Measurements from ENCODE around the gene TMEM120B. TPM values are rescaled to one million over a fixed set of nuclear protein-coding genes. Genes with fewer than 3 reads are reported as not detected.

TMEM120B gene
- total RNA-seq, 5 donors from 2014 or later (not counting 1 experiment from before 2014, with no cell fraction given), result 7.9 to 11.1 (median 10.3) TPM

DNA sequence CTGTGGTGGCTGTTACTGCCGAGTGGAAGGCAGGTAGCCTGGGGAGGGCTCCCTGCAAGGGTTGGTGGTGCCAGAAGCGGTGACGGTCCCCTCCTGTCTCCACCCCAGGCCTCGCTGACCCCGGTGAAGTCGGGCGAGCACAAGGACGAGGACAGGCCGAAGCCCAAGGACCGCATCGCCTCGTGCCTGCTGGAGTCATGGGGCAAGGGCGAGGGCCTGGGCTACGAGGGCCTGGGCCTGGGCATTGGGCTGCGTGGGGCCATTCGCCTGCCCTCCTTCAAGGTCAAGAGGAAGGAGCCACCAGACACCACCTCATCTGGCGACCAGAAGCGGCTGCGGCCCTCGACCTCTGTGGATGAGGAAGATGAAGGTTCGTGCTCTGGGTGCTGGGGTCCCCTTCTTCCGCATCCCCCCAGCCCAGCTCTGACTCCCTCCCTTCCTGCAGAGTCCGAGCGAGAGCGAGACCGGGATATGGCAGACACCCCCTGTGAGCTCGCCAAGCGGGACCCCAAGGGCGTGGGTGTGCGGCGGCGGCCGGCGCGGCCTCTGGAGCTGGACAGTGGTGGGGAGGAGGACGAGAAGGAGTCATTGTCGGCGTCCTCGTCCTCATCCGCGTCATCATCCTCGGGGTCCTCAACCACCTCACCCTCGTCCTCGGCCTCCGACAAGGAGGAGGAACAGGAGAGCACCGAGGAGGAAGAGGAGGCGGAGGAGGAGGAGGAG lies 104.5 kb downstream of the TMEM120B start:
- no peak overlapping the region for H3K4me3 ChIP-seq (ENCODE audit: control insufficient read depth in 1 of 2, extremely low read depth in 1 of 2, low read length in 1 of 2)
- peaks cover 34 to 78% of the 10 kb centered on the region in 2 donors for H3K36me3 ChIP-seq (ENCODE audit: control insufficient read depth in 2 of 2, extremely low read depth in 1 of 2, insufficient read depth in 1 of 2, low read length in 1 of 2)
- H3K9me3 ChIP-seq, result no peaks in the 10 kb centered on the region
- Mint-ChIP-seq H3K27me3 (no peaks in the 10 kb centered on the region), H3K9me3 (no peaks in the 10 kb centered on the region), H3K4me1 (peaks cover 24 to 28% (median 27%) of the 10 kb centered on the region in 3 donors), H3K27ac (no peak overlapping the region), H3K36me3 (peaks cover 38% of the 10 kb centered on the region), H3K4me3 (no peak overlapping the region)
- DNase-seq, result no peak
- H3K27ac ChIP-seq (ENCODE audit: low read length), result no peak overlapping the region
- no peak for ATAC-seq (replicated peaks in 1 of 4)
- WGBS (ENCODE audit: insufficient coverage), result 93% methylated on average over 10 of the region's 47 CpGs
- H3K27me3 ChIP-seq (replicated peaks in 1 of 2; ENCODE audit: control insufficient read depth in 2 of 2, extremely low read depth in 1 of 2, insufficient read depth in 2 of 2, low read length in 1 of 2), result no peaks in the 10 kb centered on the region
- ChIA-PET POLR2A (interaction anchor here in 1 of 2 donors (0.5 kb wide), 1 partner anchor 283 kb away, joined by 7 read pairs; no protein-coding TSS in a partner anchor), CTCF (interaction anchor here (0.9 to 2.5 kb wide), 2 partner anchors 23 to 25 kb away, joined by 3 to 18 read pairs; partner anchors contain the start of gene RHOF (in 1 of the 2))
- H3K4me1 ChIP-seq (ENCODE audit: control insufficient read depth in 1 of 2, extremely low read depth in 1 of 2, insufficient read depth in 2 of 2, low read length in 2 of 2), result peaks cover 5 to 25% of the 10 kb centered on the region in 2 experiments

DNA sequence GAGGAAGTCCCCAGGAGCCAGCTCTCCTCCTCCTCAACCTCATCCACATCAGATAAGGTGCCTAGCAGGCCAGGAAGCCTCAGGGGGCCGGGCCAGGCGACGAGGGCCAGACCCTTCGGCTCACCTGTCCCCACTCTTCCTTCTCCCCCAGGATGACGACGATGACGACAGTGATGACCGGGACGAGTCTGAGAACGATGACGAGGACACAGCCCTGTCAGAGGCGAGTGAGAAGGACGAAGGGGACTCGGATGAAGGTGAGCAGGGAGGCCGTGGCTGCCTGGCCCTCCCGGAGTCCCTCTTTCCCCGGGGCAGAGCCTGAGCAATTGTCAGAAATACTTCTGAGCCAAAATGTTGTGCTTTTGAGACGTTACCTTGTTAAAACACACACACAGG lies 105.1 kb downstream of the TMEM120B start:
- ChIA-PET POLR2A (interaction anchor here in 1 of 2 donors (0.5 kb wide), 1 partner anchor 284 kb away, joined by 7 read pairs; no protein-coding TSS in a partner anchor), CTCF (no interaction called here)
- no peak overlapping the region for H3K4me3 Mint-ChIP-seq
- Histone ChIP-seq H3K4me3 (ENCODE audit: control insufficient read depth in 1 of 2, extremely low read depth in 1 of 2, low read length in 1 of 2) (no peak overlapping the region), H3K27me3 (replicated peaks in 1 of 2; ENCODE audit: control insufficient read depth in 2 of 2, extremely low read depth in 1 of 2, insufficient read depth in 2 of 2, low read length in 1 of 2) (no peaks in the 10 kb centered on the region), H3K4me1 (ENCODE audit: control insufficient read depth in 1 of 2, extremely low read depth in 1 of 2, insufficient read depth in 2 of 2, low read length in 2 of 2) (peaks cover 3 to 19% of the 10 kb centered on the region in 2 experiments), H3K9me3 (no peaks in the 10 kb centered on the region), H3K36me3 (ENCODE audit: control insufficient read depth in 2 of 2, extremely low read depth in 1 of 2, insufficient read depth in 1 of 2, low read length in 1 of 2) (peaks cover 39 to 83% of the 10 kb centered on the region in 2 donors), H3K27ac (ENCODE audit: low read length) (no peak overlapping the region)
- no peaks in the 10 kb centered on the region for H3K9me3 Mint-ChIP-seq
- peaks cover 43% of the 10 kb centered on the region for H3K36me3 Mint-ChIP-seq
- ATAC-seq (replicated peaks in 1 of 4) (no peak), DNase-seq (no peak)
- no peaks in the 10 kb centered on the region for H3K27me3 Mint-ChIP-seq
- H3K27ac Mint-ChIP-seq, result peak overlapping the region in 1 of 2 donors; percentile 12
- over 99% methylated on average over 15 of the region's 18 CpGs for WGBS (ENCODE audit: insufficient coverage)
- peaks cover 21 to 22% (median 22%) of the 10 kb centered on the region in 3 donors for H3K4me1 Mint-ChIP-seq

DNA sequence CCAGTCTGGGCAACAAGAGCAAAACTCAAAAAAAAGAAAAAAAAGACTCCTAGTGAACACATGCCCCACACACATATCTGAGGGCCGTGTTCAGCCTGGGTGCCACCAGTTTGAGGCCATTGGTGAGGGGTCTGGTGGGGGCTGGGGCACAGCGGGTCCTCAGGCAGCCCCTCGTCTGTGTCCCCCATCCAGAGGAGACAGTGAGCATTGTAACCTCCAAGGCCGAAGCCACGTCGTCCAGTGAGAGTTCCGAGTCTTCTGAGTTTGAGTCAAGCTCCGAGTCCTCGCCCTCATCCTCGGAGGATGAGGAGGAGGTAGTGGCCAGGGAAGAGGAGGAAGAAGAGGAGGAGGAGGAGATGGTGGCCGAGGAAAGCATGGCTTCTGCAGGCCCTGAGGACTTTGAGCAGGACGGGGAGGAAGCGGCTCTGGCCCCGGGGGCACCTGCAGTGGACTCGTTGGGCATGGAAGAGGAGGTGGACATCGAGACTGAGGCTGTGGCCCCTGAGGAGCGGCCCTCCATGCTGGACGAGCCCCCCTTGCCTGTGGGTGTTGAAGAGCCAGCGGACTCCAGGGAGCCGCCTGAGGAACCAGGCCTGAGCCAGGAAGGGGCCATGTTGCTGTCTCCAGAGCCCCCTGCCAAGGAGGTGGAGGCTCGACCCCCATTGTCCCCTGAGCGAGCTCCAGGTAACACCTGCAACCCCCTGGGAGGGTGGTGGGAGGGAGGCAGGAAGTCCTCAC lies 106.8 kb downstream of the TMEM120B start:
- no peaks in the 10 kb centered on the region for H3K9me3 Mint-ChIP-seq
- Histone ChIP-seq H3K4me1 (ENCODE audit: control insufficient read depth in 1 of 2, extremely low read depth in 1 of 2, insufficient read depth in 2 of 2, low read length in 2 of 2) (peaks cover 0 to 4% of the 10 kb centered on the region in 2 experiments), H3K27me3 (replicated peaks in 1 of 2; ENCODE audit: control insufficient read depth in 2 of 2, extremely low read depth in 1 of 2, insufficient read depth in 2 of 2, low read length in 1 of 2) (no peaks in the 10 kb centered on the region), H3K4me3 (ENCODE audit: control insufficient read depth in 1 of 2, extremely low read depth in 1 of 2, low read length in 1 of 2) (no peak overlapping the region), H3K9me3 (no peaks in the 10 kb centered on the region), H3K36me3 (ENCODE audit: control insufficient read depth in 2 of 2, extremely low read depth in 1 of 2, insufficient read depth in 1 of 2, low read length in 1 of 2) (peaks cover 47 to 84% of the 10 kb centered on the region in 2 donors), H3K27ac (ENCODE audit: low read length) (no peak overlapping the region)
- CTCF ChIA-PET, result interaction anchor here in 1 of 2 donors (0.6 kb wide), 1 partner anchor 148 kb away, joined by 5 read pairs; no protein-coding TSS in a partner anchor
- POLR2A ChIA-PET, result no interaction called here
- ATAC-seq (replicated peaks in 1 of 4) (no peak), DNase-seq (no peak)
- WGBS (ENCODE audit: insufficient coverage), result 95% methylated on average over 21 of the region's 22 CpGs
- H3K4me3 Mint-ChIP-seq, result no peak overlapping the region
- peaks cover 38% of the 10 kb centered on the region for H3K36me3 Mint-ChIP-seq
- peaks cover 9% of the 10 kb centered on the region in 3 donors for H3K4me1 Mint-ChIP-seq
- no peaks in the 10 kb centered on the region for H3K27me3 Mint-ChIP-seq
- no peak overlapping the region for H3K27ac Mint-ChIP-seq

DNA sequence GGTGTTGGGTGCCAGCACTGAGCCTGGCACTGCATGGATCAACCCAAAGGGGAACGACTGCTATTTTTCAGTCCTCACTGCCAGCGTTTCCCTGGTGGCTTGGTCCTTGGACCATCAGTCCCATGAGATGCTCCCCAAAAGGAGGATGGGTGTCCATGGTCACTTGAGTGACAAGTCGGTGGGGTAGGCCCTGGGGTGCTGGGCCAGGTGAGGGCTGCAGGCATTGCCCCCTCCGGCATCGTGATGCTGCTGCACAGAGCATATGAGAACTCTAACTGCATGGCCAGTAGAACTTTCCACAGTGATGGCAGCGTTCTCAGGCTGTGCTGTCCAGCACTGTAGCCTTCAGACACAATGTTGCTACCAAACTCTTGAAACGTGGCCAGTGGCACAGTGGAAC lies 107.5 kb downstream of the TMEM120B start:
- Histone ChIP-seq H3K27ac (ENCODE audit: low read length) (no peak overlapping the region), H3K9me3 (no peaks in the 10 kb centered on the region), H3K4me1 (ENCODE audit: control insufficient read depth in 1 of 2, extremely low read depth in 1 of 2, insufficient read depth in 2 of 2, low read length in 2 of 2) (no peaks in the 10 kb centered on the region), H3K27me3 (replicated peaks in 1 of 2; ENCODE audit: control insufficient read depth in 2 of 2, extremely low read depth in 1 of 2, insufficient read depth in 2 of 2, low read length in 1 of 2) (no peaks in the 10 kb centered on the region), H3K4me3 (ENCODE audit: control insufficient read depth in 1 of 2, extremely low read depth in 1 of 2, low read length in 1 of 2) (no peak overlapping the region), H3K36me3 (ENCODE audit: control insufficient read depth in 2 of 2, extremely low read depth in 1 of 2, insufficient read depth in 1 of 2, low read length in 1 of 2) (peaks cover 45 to 84% of the 10 kb centered on the region in 2 donors)
- no peak for DNase-seq
- Mint-ChIP-seq H3K36me3 (peaks cover 38% of the 10 kb centered on the region), H3K4me1 (peaks cover 7 to 9% (median 9%) of the 10 kb centered on the region in 3 donors), H3K9me3 (no peaks in the 10 kb centered on the region), H3K4me3 (no peak overlapping the region), H3K27me3 (no peaks in the 10 kb centered on the region), H3K27ac (no peak overlapping the region)
- no peak for ATAC-seq (replicated peaks in 1 of 4)
- WGBS (ENCODE audit: insufficient coverage), result 96% methylated on average over 6 of the region's 7 CpGs
- CTCF ChIA-PET, result interaction anchor here in 1 of 2 donors (0.6 to 1.0 kb wide), 2 partner anchors 26 to 630 kb away, joined by 3 to 5 read pairs; no protein-coding TSS in a partner anchor
- POLR2A ChIA-PET, result no interaction called here

DNA sequence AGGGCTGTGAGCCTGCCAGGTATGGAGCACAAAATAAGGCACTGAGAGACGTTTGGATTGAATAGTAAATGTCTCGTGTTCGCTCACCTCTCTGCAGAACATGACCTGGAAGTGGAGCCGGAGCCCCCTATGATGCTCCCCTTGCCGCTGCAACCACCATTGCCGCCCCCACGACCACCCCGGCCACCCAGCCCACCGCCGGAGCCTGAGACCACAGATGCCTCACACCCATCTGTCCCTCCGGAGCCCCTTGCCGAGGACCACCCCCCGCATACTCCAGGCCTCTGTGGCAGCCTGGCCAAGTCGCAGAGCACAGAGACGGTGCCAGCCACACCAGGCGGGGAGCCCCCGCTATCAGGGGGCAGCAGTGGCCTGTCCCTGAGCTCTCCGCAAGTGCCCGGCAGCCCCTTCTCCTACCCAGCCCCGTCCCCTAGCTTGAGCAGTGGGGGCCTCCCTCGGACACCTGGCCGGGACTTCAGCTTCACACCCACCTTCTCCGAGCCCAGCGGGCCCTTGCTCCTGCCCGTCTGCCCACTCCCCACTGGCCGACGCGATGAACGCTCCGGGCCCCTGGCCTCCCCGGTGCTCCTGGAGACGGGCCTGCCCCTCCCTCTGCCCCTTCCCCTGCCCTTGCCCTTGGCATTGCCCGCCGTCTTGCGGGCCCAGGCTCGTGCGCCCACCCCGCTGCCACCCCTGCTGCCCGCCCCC lies 110.0 kb downstream of the TMEM120B start:
- Histone ChIP-seq H3K27ac (ENCODE audit: low read length) (no peak overlapping the region), H3K4me3 (ENCODE audit: control insufficient read depth in 1 of 2, extremely low read depth in 1 of 2, low read length in 1 of 2) (no peak overlapping the region), H3K4me1 (ENCODE audit: control insufficient read depth in 1 of 2, extremely low read depth in 1 of 2, insufficient read depth in 2 of 2, low read length in 2 of 2) (no peaks in the 10 kb centered on the region), H3K27me3 (replicated peaks in 1 of 2; ENCODE audit: control insufficient read depth in 2 of 2, extremely low read depth in 1 of 2, insufficient read depth in 2 of 2, low read length in 1 of 2) (no peaks in the 10 kb centered on the region), H3K9me3 (no peaks in the 10 kb centered on the region), H3K36me3 (ENCODE audit: control insufficient read depth in 2 of 2, extremely low read depth in 1 of 2, insufficient read depth in 1 of 2, low read length in 1 of 2) (peaks cover 31 to 81% of the 10 kb centered on the region in 2 donors)
- no peaks in the 10 kb centered on the region for H3K9me3 Mint-ChIP-seq
- H3K27me3 Mint-ChIP-seq, result no peaks in the 10 kb centered on the region
- peaks cover 40% of the 10 kb centered on the region for H3K36me3 Mint-ChIP-seq
- H3K27ac Mint-ChIP-seq, result no peak overlapping the region
- H3K4me1 Mint-ChIP-seq, result peaks cover 3 to 16% (median 7%) of the 10 kb centered on the region in 3 donors
- 92% methylated on average over 31 of the region's 39 CpGs for WGBS (ENCODE audit: insufficient coverage)
- POLR2A ChIA-PET, result no interaction called here
- no peak overlapping the region for H3K4me3 Mint-ChIP-seq
- no peak for DNase-seq
- ATAC-seq (replicated peaks in 1 of 4), result peak in 1 of 4 experiments; percentile 13
- CTCF ChIA-PET, result no interaction called here
